GM21515 (cell line): ENCODE results near the gene LAMC3.

Experiments
- ATAC-seq: cut with Tn5 transposase; IDR thresholded peaks from one replicate; pipeline ENCODE4 v1.9.1; 2021; ENCODE audit not compliant: unreplicated experiment

The LAMC3 gene

GRCh38 chr9:131008909-131009618 lies at the start of gene LAMC3:
TSS of gene LAMC3 (plus strand) at chr9:131009174. CDS start at chr9:131009215, 41 bp downstream.
- ATAC-seq: no peak

GRCh38 chr9:130959809-130960334 lies 49.1 kb upstream of the LAMC3 start:
- ATAC-seq: no peak

GRCh38 chr9:130960522-130961378 lies 48.2 kb upstream of the LAMC3 start:
- no peak for ATAC-seq

- ATAC-seq: no peak
Measured at GRCh38 chr9:130961511-130962300, 47.3 kb upstream of the LAMC3 start.

GRCh38 chr9:130962418-130963316 lies 46.3 kb upstream of the LAMC3 start:
- ATAC-seq: no peak

- no peak for ATAC-seq
Measured at GRCh38 chr9:130963337-130963908, 45.6 kb upstream of the LAMC3 start.

GRCh38 chr9:130963916-130964315 lies 45.1 kb upstream of the LAMC3 start:
- ATAC-seq: no peak

GRCh38 chr9:130965680-130966079 lies 43.3 kb upstream of the LAMC3 start:
- no peak for ATAC-seq

- no peak for ATAC-seq
Measured at GRCh38 chr9:130970052-130970451, 38.9 kb upstream of the LAMC3 start.

GRCh38 chr9:130970855-130971254 lies 38.1 kb upstream of the LAMC3 start:
- no peak for ATAC-seq

- no peak for ATAC-seq
Measured at GRCh38 chr9:130971294-130971849, 37.6 kb upstream of the LAMC3 start.

GRCh38 chr9:130972277-130972956 lies 36.6 kb upstream of the LAMC3 start:
- ATAC-seq: no peak

- ATAC-seq: no peak
Measured at GRCh38 chr9:130972957-130973685, 35.9 kb upstream of the LAMC3 start.

- no peak for ATAC-seq
Measured at GRCh38 chr9:130973686-130974281, 35.2 kb upstream of the LAMC3 start.

- ATAC-seq: no peak
Measured at GRCh38 chr9:130974697-130975096, 34.3 kb upstream of the LAMC3 start.

GRCh38 chr9:130975156-130975555 lies 33.8 kb upstream of the LAMC3 start:
- no peak for ATAC-seq

- ATAC-seq: no peak
Measured at GRCh38 chr9:130975932-130976841, 32.8 kb upstream of the LAMC3 start.
